Stimulated activated CD8-positive, alpha-beta memory T cell treated with anti-CD3 and anti-CD28 coated beads, Interleukin-7, amount 100 ng/mL, for 48 hours (primary cell): ENCODE data around the gene NUP54.
A peak's percentile ranks its signal among the peaks of the same experiment; 100 is the strongest.

Experiments
- DNase-seq, 2 donors: peaks; one replicate each; pipeline ENCODE4 v3.0.0-alpha.2; 2020; ENCODE audit warnings: low read depth in 1 of 2; ENCODE audit errors: extremely low read depth in 1 of 2

Gene NUP54

GRCh38 chr4:76147454-76148141 lies 599 bp downstream of the NUP54 start:
- peak; percentile 47 to 48 for DNase-seq

- DNase-seq: no peak
Measured at GRCh38 chr4:76144546-76144945, 3.7 kb downstream of the NUP54 start.

- no peak for DNase-seq
Measured at GRCh38 chr4:76141241-76141640, 7.0 kb downstream of the NUP54 start.

GRCh38 chr4:76127754-76128153 lies 20.4 kb downstream of the NUP54 start:
- no peak for DNase-seq

GRCh38 chr4:76125816-76126215 lies 22.4 kb downstream of the NUP54 start:
- no peak for DNase-seq

GRCh38 chr4:76120199-76120598 lies 28.0 kb downstream of the NUP54 start:
- no peak for DNase-seq

GRCh38 chr4:76117536-76117935 lies 30.7 kb downstream of the NUP54 start:
- no peak for DNase-seq

GRCh38 chr4:76116821-76117220 lies 31.4 kb downstream of the NUP54 start:
- no peak for DNase-seq

- DNase-seq: no peak
Measured at GRCh38 chr4:76108467-76109181, 39.6 kb downstream of the NUP54 start.

GRCh38 chr4:76106442-76106841 lies 41.8 kb downstream of the NUP54 start:
- DNase-seq: no peak

GRCh38 chr4:76105652-76106051 lies 42.5 kb downstream of the NUP54 start:
- no peak for DNase-seq

- DNase-seq: no peak
Measured at GRCh38 chr4:76096076-76096475, 52.1 kb downstream of the NUP54 start.

- no peak for DNase-seq
Measured at GRCh38 chr4:76095568-76095967, 52.6 kb downstream of the NUP54 start.

- no peak for DNase-seq
Measured at GRCh38 chr4:76091052-76091451, 57.1 kb downstream of the NUP54 start.

- no peak for DNase-seq
Measured at GRCh38 chr4:76090241-76090691, 57.9 kb downstream of the NUP54 start.

- no peak for DNase-seq
Measured at GRCh38 chr4:76088719-76089118, 59.5 kb downstream of the NUP54 start.

- no peak for DNase-seq
Measured at GRCh38 chr4:76087007-76087769, 61.0 kb downstream of the NUP54 start.

GRCh38 chr4:76084542-76084941 lies 63.7 kb downstream of the NUP54 start:
- no peak for DNase-seq

- no peak for DNase-seq
Measured at GRCh38 chr4:76083386-76083988, 64.7 kb downstream of the NUP54 start.

GRCh38 chr4:76078033-76078613 lies 70.1 kb downstream of the NUP54 start:
- DNase-seq: no peak
